ENCODE data around the gene PEX6.

GRCh38 chr6:43016176-43016942 lies 37.4 kb upstream of the PEX6 start:
- TF ChIP-seq CTCF (IDR thresholded peaks at IDR 0.05; ENCODE audit: borderline replicate concordance, extremely low read depth, low read length, poor library complexity, severe bottlenecking), result no peak
- TF ChIP-seq EZH2 (IDR thresholded peaks at IDR 0.05; ENCODE audit: borderline replicate concordance, low read depth, low read length, severe bottlenecking), result no peak

Data from DND-41 (cell line).